ENCODE data around the gene LRGUK.

Gene LRGUK

GRCh38 chr7:134176037-134176350 lies 48.9 kb downstream of the LRGUK start:
- Histone ChIP-seq H3K9ac (ENCODE audit: low read depth, low read length, poor library complexity) (no peak overlapping the region), H3K4me2 (ENCODE audit: insufficient read depth, low read length, poor library complexity, severe bottlenecking) (no peak overlapping the region), H3K4me1 (ENCODE audit: control insufficient read depth in 2 of 2, insufficient read depth in 1 of 2, low read depth in 1 of 2, low read length in 2 of 2) (peaks cover 0 to 7% of the 10 kb centered on the region in 2 donors), H4K8ac (ENCODE audit: low read depth, low read length) (no peak overlapping the region), H3K4ac (ENCODE audit: low read length) (no peak overlapping the region), H2BK15ac (ENCODE audit: low read length) (no peak overlapping the region), H2AFZ (ENCODE audit: low read length) (no peak overlapping the region), H4K91ac (ENCODE audit: low read depth, low read length, poor library complexity) (no peak overlapping the region), H3K9me3 (replicated peaks in 1 of 2; ENCODE audit: control insufficient read depth in 2 of 2, insufficient read depth in 1 of 2, low read depth in 1 of 2, low read length in 2 of 2) (no peaks in the 10 kb centered on the region), H2BK120ac (ENCODE audit: low read depth, low read length) (no peak overlapping the region), H3K23ac (ENCODE audit: low read depth, low read length, poor library complexity) (no peak overlapping the region), H3K18ac (ENCODE audit: low read length) (no peak overlapping the region), H2AK5ac (ENCODE audit: low read depth, low read length) (no peak overlapping the region), H3K27me3 (ENCODE audit: control insufficient read depth in 3 of 3, insufficient read depth in 3 of 3, low read depth in 1 of 3, low read length in 3 of 3) (no peaks in the 10 kb centered on the region), H2BK5ac (ENCODE audit: low read length) (no peak overlapping the region), H3K79me1 (ENCODE audit: low read depth, low read length) (no peaks in the 10 kb centered on the region), H2BK12ac (ENCODE audit: low read length) (no peak overlapping the region), H3K14ac (ENCODE audit: low read length) (no peak overlapping the region), H3K27ac (replicated peaks; ENCODE audit: low read length) (no peak overlapping the region), H3K36me3 (replicated peaks in 1 of 2; ENCODE audit: control insufficient read depth in 2 of 2, insufficient read depth in 2 of 2, low read length in 2 of 2) (no peaks in the 10 kb centered on the region), H3K4me3 (ENCODE audit: low read length in 2 of 2) (no peak overlapping the region)
- no CpG with 5 or more reads among the region's 4 CpGs for WGBS, 2 donors (ENCODE audit: extremely low coverage in 2 of 2, insufficient read length in 2 of 2, insufficient replicate concordance in 1 of 2)
- DNase-seq (ENCODE audit: low spot score) = no peak

GRCh38 chr7:134179036-134180011 lies 52.2 kb downstream of the LRGUK start:
- Histone ChIP-seq H2BK5ac (ENCODE audit: low read length) (no peak overlapping the region), H3K4me2 (ENCODE audit: insufficient read depth, low read length, poor library complexity, severe bottlenecking) (no peak overlapping the region), H3K18ac (ENCODE audit: low read length) (no peak overlapping the region), H3K27ac (replicated peaks; ENCODE audit: low read length) (no peak overlapping the region), H3K4me1 (ENCODE audit: control insufficient read depth in 2 of 2, insufficient read depth in 1 of 2, low read depth in 1 of 2, low read length in 2 of 2) (peaks cover 0 to 7% of the 10 kb centered on the region in 2 donors), H2AFZ (ENCODE audit: low read length) (no peak overlapping the region), H2BK120ac (ENCODE audit: low read depth, low read length) (no peak overlapping the region), H2BK12ac (ENCODE audit: low read length) (no peak overlapping the region), H4K91ac (ENCODE audit: low read depth, low read length, poor library complexity) (no peak overlapping the region), H3K36me3 (replicated peaks in 1 of 2; ENCODE audit: control insufficient read depth in 2 of 2, insufficient read depth in 2 of 2, low read length in 2 of 2) (no peaks in the 10 kb centered on the region), H3K23ac (ENCODE audit: low read depth, low read length, poor library complexity) (no peak overlapping the region), H3K4ac (ENCODE audit: low read length) (no peak overlapping the region), H2BK15ac (ENCODE audit: low read length) (no peak overlapping the region), H3K4me3 (ENCODE audit: low read length in 2 of 2) (no peak overlapping the region), H2AK5ac (ENCODE audit: low read depth, low read length) (no peak overlapping the region), H3K79me1 (ENCODE audit: low read depth, low read length) (no peaks in the 10 kb centered on the region), H3K9me3 (replicated peaks in 1 of 2; ENCODE audit: control insufficient read depth in 2 of 2, insufficient read depth in 1 of 2, low read depth in 1 of 2, low read length in 2 of 2) (no peaks in the 10 kb centered on the region), H3K27me3 (ENCODE audit: control insufficient read depth in 3 of 3, insufficient read depth in 3 of 3, low read depth in 1 of 3, low read length in 3 of 3) (no peaks in the 10 kb centered on the region), H4K8ac (ENCODE audit: low read depth, low read length) (no peak overlapping the region), H3K9ac (ENCODE audit: low read depth, low read length, poor library complexity) (no peak overlapping the region), H3K14ac (ENCODE audit: low read length) (no peak overlapping the region)
- no CpG with 5 or more reads among the region's 6 CpGs for WGBS, 2 donors (ENCODE audit: extremely low coverage in 2 of 2, insufficient read length in 2 of 2, insufficient replicate concordance in 1 of 2)
- no peak for DNase-seq (ENCODE audit: low spot score)

GRCh38 chr7:134180376-134180775 lies 53.2 kb downstream of the LRGUK start:
- Histone ChIP-seq H3K27me3 (ENCODE audit: control insufficient read depth in 3 of 3, insufficient read depth in 3 of 3, low read depth in 1 of 3, low read length in 3 of 3) (no peaks in the 10 kb centered on the region), H3K18ac (ENCODE audit: low read length) (no peak overlapping the region), H2BK120ac (ENCODE audit: low read depth, low read length) (no peak overlapping the region), H3K36me3 (replicated peaks in 1 of 2; ENCODE audit: control insufficient read depth in 2 of 2, insufficient read depth in 2 of 2, low read length in 2 of 2) (no peaks in the 10 kb centered on the region), H2BK15ac (ENCODE audit: low read length) (no peak overlapping the region), H3K79me1 (ENCODE audit: low read depth, low read length) (no peaks in the 10 kb centered on the region), H3K4me1 (ENCODE audit: control insufficient read depth in 2 of 2, insufficient read depth in 1 of 2, low read depth in 1 of 2, low read length in 2 of 2) (peaks cover 0 to under 1% of the 10 kb centered on the region in 2 donors), H4K91ac (ENCODE audit: low read depth, low read length, poor library complexity) (no peak overlapping the region), H3K14ac (ENCODE audit: low read length) (no peak overlapping the region), H2AK5ac (ENCODE audit: low read depth, low read length) (no peak overlapping the region), H2BK5ac (ENCODE audit: low read length) (no peak overlapping the region), H2AFZ (ENCODE audit: low read length) (no peak overlapping the region), H3K4me2 (ENCODE audit: insufficient read depth, low read length, poor library complexity, severe bottlenecking) (no peak overlapping the region), H3K4ac (ENCODE audit: low read length) (no peak overlapping the region), H3K23ac (ENCODE audit: low read depth, low read length, poor library complexity) (no peak overlapping the region), H4K8ac (ENCODE audit: low read depth, low read length) (no peak overlapping the region), H2BK12ac (ENCODE audit: low read length) (no peak overlapping the region), H3K9me3 (replicated peaks in 1 of 2; ENCODE audit: control insufficient read depth in 2 of 2, insufficient read depth in 1 of 2, low read depth in 1 of 2, low read length in 2 of 2) (no peaks in the 10 kb centered on the region), H3K9ac (ENCODE audit: low read depth, low read length, poor library complexity) (no peak overlapping the region), H3K4me3 (ENCODE audit: low read length in 2 of 2) (no peak overlapping the region), H3K27ac (replicated peaks; ENCODE audit: low read length) (no peak overlapping the region)
- DNase-seq (ENCODE audit: low spot score) = no peak
- no CpG with 5 or more reads among the region's 1 CpG for WGBS, 2 donors (ENCODE audit: extremely low coverage in 2 of 2, insufficient read length in 2 of 2, insufficient replicate concordance in 1 of 2)

- H4K8ac ChIP-seq (ENCODE audit: low read depth, low read length) = no peak overlapping the region
- no peak overlapping the region for H3K23ac ChIP-seq (ENCODE audit: low read depth, low read length, poor library complexity)
- no peak overlapping the region for H3K4me3 ChIP-seq (ENCODE audit: low read length in 2 of 2)
- no peak overlapping the region for H3K9ac ChIP-seq (ENCODE audit: low read depth, low read length, poor library complexity)
- no peak overlapping the region for H2BK5ac ChIP-seq (ENCODE audit: low read length)
- no peak overlapping the region for H3K4me2 ChIP-seq (ENCODE audit: insufficient read depth, low read length, poor library complexity, severe bottlenecking)
- no peak overlapping the region for H2BK12ac ChIP-seq (ENCODE audit: low read length)
- DNase-seq (ENCODE audit: low spot score) = no peak
- H3K27me3 ChIP-seq (ENCODE audit: control insufficient read depth in 3 of 3, insufficient read depth in 3 of 3, low read depth in 1 of 3, low read length in 3 of 3) = no peaks in the 10 kb centered on the region
- no peak overlapping the region for H2AFZ ChIP-seq (ENCODE audit: low read length)
- H3K4me1 ChIP-seq (ENCODE audit: control insufficient read depth in 2 of 2, insufficient read depth in 1 of 2, low read depth in 1 of 2, low read length in 2 of 2) = peaks cover 0 to 2% of the 10 kb centered on the region in 2 donors
- H2BK120ac ChIP-seq (ENCODE audit: low read depth, low read length) = no peak overlapping the region
- no peak overlapping the region for H3K4ac ChIP-seq (ENCODE audit: low read length)
- no peak overlapping the region for H2BK15ac ChIP-seq (ENCODE audit: low read length)
- no peaks in the 10 kb centered on the region for H3K79me1 ChIP-seq (ENCODE audit: low read depth, low read length)
- no peak overlapping the region for H2AK5ac ChIP-seq (ENCODE audit: low read depth, low read length)
- H3K27ac ChIP-seq (replicated peaks; ENCODE audit: low read length) = no peak overlapping the region
- no peak overlapping the region for H4K91ac ChIP-seq (ENCODE audit: low read depth, low read length, poor library complexity)
- H3K14ac ChIP-seq (ENCODE audit: low read length) = no peak overlapping the region
- no CpG with 5 or more reads among the region's 3 CpGs for WGBS, 2 donors (ENCODE audit: extremely low coverage in 2 of 2, insufficient read length in 2 of 2, insufficient replicate concordance in 1 of 2)
- no peaks in the 10 kb centered on the region for H3K36me3 ChIP-seq (replicated peaks in 1 of 2; ENCODE audit: control insufficient read depth in 2 of 2, insufficient read depth in 2 of 2, low read length in 2 of 2)
- no peak overlapping the region for H3K18ac ChIP-seq (ENCODE audit: low read length)
- no peaks in the 10 kb centered on the region for H3K9me3 ChIP-seq (replicated peaks in 1 of 2; ENCODE audit: control insufficient read depth in 2 of 2, insufficient read depth in 1 of 2, low read depth in 1 of 2, low read length in 2 of 2)
These were observed 54.9 kb downstream of the LRGUK start for GRCh38 chr7:134182078-134182477.

All from neuronal stem cell (in vitro differentiated cells).